GM20000 (cell line): Measurements from ENCODE around the gene TOR3A.
A peak's percentile ranks its signal among the peaks of the same experiment; 100 is the strongest.
"Not testable (repeated sequence)": the region's sequence is repeated elsewhere in the genome, so short reads cannot be mapped to it uniquely, and the experiment has no call there.

Experiments
- DNase-seq: peaks from one replicate; pipeline ENCODE4 v3.0.0; 2012; ENCODE audit warnings: low spot score
- CTCF ChIP-seq: IDR thresholded peaks from 2 replicates; pipeline ENCODE4 v1.5.1; 2012; ENCODE audit warnings: mild to moderate bottlenecking, control low read depth; ENCODE audit errors: extremely low read depth, missing control alignments

TOR3A gene

GRCh38 chr1:179129702-179130473, 48.0 kb downstream of the TOR3A start:
- peak; percentile 79 for DNase-seq
- TF ChIP-seq CTCF, result no peak

GRCh38 chr1:179135168-179135567, 53.3 kb downstream of the TOR3A start:
- DNase-seq, result not testable (repeated sequence)

GRCh38 chr1:179135707-179136106, 53.8 kb downstream of the TOR3A start:
- DNase-seq, result not testable (repeated sequence)

- no peak for TF ChIP-seq CTCF
- DNase-seq, result no peak
Observed at GRCh38 chr1:179137617-179138255, 55.9 kb downstream of the TOR3A start.

- not testable (repeated sequence) for DNase-seq
Observed at GRCh38 chr1:179138755-179139154, 56.9 kb downstream of the TOR3A start.

- DNase-seq, result peak; percentile 54
- TF ChIP-seq CTCF, result no peak
Observed at GRCh38 chr1:179141592-179142251, 59.9 kb downstream of the TOR3A start.

- no peak for DNase-seq
- no peak for TF ChIP-seq CTCF
Observed at GRCh38 chr1:179142889-179143299, 61.0 kb downstream of the TOR3A start.

- no peak for DNase-seq
- TF ChIP-seq CTCF, result no peak
Observed at GRCh38 chr1:179143322-179143721, 61.5 kb downstream of the TOR3A start.

- no peak for TF ChIP-seq CTCF
- DNase-seq, result no peak
Observed at GRCh38 chr1:179144626-179145025, 62.8 kb downstream of the TOR3A start.
